CD4-positive, CD25-positive, alpha-beta regulatory T cell (primary cell): ENCODE data around the gene MCU. TPM values are rescaled to one million over a fixed set of nuclear protein-coding genes. Genes with fewer than 3 reads are reported as not detected.
"Not testable (repeated sequence)": the region's sequence is repeated elsewhere in the genome, so short reads cannot be mapped to it uniquely, and the experiment has no call there.

ENCODE experiments used
- ATAC-seq, 2 donors: fragments of 150-1000 bp; cut with Tn5 transposase; one replicate each; pipeline ENCODE4 v1.10.0; 2021; ENCODE audit warnings: low read depth in 2 of 2, moderate number of reproducible peaks in 2 of 2, moderate library complexity in 1 of 2
- DNase-seq, 3 donors: peaks; one replicate each; pipeline versions ENCODE4 v3.0.0 to v3.0.0-alpha.2; 2012 to 2022; ENCODE audit warnings: mixed read lengths in 1 of 3
- H3K27ac ChIP-seq: one replicate; pipeline ENCODE4 v1.7.0; 2013; ENCODE audit warnings: mild to moderate bottlenecking, low read length; ENCODE audit not compliant: insufficient read depth, poor library complexity, severe bottlenecking
- H3K27me3 ChIP-seq: one replicate; pipeline ENCODE4 v1.7.0; 2013; ENCODE audit warnings: low read length; ENCODE audit not compliant: control insufficient read depth, insufficient read depth
- H3K36me3 ChIP-seq: one replicate; pipeline ENCODE4 v1.7.0; 2013; ENCODE audit warnings: mild to moderate bottlenecking, low read length, moderate library complexity; ENCODE audit not compliant: control insufficient read depth, insufficient read depth
- H3K4me1 ChIP-seq: 2 replicates; pipeline ENCODE4 v1.7.0; 2013; ENCODE audit warnings: mild to moderate bottlenecking, low read length; ENCODE audit not compliant: insufficient read depth, control insufficient read depth, poor library complexity, severe bottlenecking
- H3K4me3 ChIP-seq: one replicate; pipeline ENCODE4 v1.7.0; 2013; ENCODE audit warnings: low read depth, mild to moderate bottlenecking, low read length, moderate library complexity
- H3K9me3 ChIP-seq, 2 experiments: 1 replicate in 1 of 2; 2 replicates in 1 of 2; pipeline ENCODE4 v1.7.0; 2013; ENCODE audit warnings: low read length in 2 of 2, mild to moderate bottlenecking in 1 of 2, moderate library complexity in 1 of 2; ENCODE audit not compliant: control insufficient read depth in 2 of 2
- H3K27ac Mint-ChIP-seq, 3 donors: one replicate each; pipeline ENCODE4 v1.8.0; 2020 to 2022; ENCODE audit warnings: mild to moderate bottlenecking in 3 of 3, mixed read lengths in 3 of 3, moderate library complexity in 2 of 3
- H3K27me3 Mint-ChIP-seq: one replicate; pipeline ENCODE4 v1.8.0; 2022; ENCODE audit warnings: mild to moderate bottlenecking, mixed read lengths
- H3K36me3 Mint-ChIP-seq: one replicate; pipeline ENCODE4 v1.8.0; 2020; ENCODE audit warnings: mixed read lengths
- H3K4me1 Mint-ChIP-seq, 4 donors: one replicate each; pipeline ENCODE4 v1.8.0; 2020 to 2022; ENCODE audit warnings: mixed read lengths in 4 of 4, mild to moderate bottlenecking in 1 of 4
- H3K4me3 Mint-ChIP-seq, 4 donors: one replicate each; pipeline ENCODE4 v1.8.0; 2020 to 2022; ENCODE audit warnings: mild to moderate bottlenecking in 4 of 4, mixed read lengths in 4 of 4, moderate library complexity in 3 of 4
- H3K9me3 Mint-ChIP-seq, 7 donors: one replicate each; pipeline ENCODE4 v1.8.0; 2020 to 2022; ENCODE audit warnings: mixed read lengths in 7 of 7, mild to moderate bottlenecking in 3 of 7, moderate library complexity in 2 of 7
- polyA plus RNA-seq, 4 donors: library from polyadenylated mRNA; unstranded; fragments of 300-500 nt; fragmentation: Illumina TruSeq; gene quantifications; one replicate each; pipeline ENCODE4 v1.2.3, GENCODE V29; 2021
- total RNA-seq: library from RNA; stranded (reverse); gene quantifications from one replicate; pipeline ENCODE4 v1.2.3, GENCODE V29; 2022

The MCU gene
- total and polyA plus RNA-seq, 5 donors from 2014 or later = 9.0 to 15.6 (median 11.9) TPM

DNA sequence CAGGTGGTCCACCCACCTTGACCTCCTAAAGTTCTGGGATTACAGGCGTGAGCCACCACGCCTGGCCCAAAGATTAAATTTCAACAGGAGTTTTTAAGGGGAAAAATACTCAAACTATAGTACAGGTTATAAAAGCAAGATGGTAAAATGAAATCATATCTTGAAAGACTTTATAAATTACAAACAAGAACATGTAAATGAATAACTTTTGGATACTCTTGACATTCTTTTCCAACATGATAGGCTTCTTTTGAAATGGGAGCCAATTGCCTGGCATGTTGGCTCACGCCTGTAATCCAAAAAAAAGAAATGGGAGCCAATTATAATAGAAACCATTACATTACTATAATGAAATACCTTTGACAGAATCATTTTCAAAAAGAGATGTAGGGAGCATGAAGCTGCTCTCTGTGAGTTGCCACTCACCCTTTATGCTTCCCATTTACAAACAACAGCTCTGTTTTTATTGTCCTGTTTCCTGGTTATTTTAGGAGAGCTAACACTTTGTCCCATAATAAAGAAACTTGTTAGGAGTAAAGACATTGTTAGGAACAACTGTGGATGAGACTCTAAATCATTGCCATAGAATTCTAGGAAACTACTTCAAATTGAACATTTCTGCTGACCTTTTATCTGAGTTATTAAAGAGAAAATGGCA, 24.6 kb upstream of the MCU start:
- H3K4me1 Mint-ChIP-seq = peaks cover 0 to 3% (median under 1%) of the 10 kb centered on the region in 4 donors
- Histone ChIP-seq H3K27ac (no peak overlapping the region), H3K4me1 (no peaks in the 10 kb centered on the region), H3K36me3 (no peaks in the 10 kb centered on the region), H3K27me3 (peaks cover 2% of the 10 kb centered on the region), H3K4me3 (no peak overlapping the region), H3K9me3 (no peaks in the 10 kb centered on the region)
- no peaks in the 10 kb centered on the region for H3K36me3 Mint-ChIP-seq
- ATAC-seq = no peak
- DNase-seq = no peak
- no peak overlapping the region for H3K4me3 Mint-ChIP-seq
- H3K27me3 Mint-ChIP-seq = peaks cover 40% of the 10 kb centered on the region
- no peak overlapping the region for H3K27ac Mint-ChIP-seq
- H3K9me3 Mint-ChIP-seq = peaks cover 0 to 2% (median 0%) of the 10 kb centered on the region in 7 donors

- Histone ChIP-seq H3K4me3 (no peak overlapping the region), H3K27me3 (peaks cover 3% of the 10 kb centered on the region), H3K4me1 (no peaks in the 10 kb centered on the region), H3K36me3 (no peaks in the 10 kb centered on the region), H3K9me3 (no peaks in the 10 kb centered on the region), H3K27ac (no peak overlapping the region)
- DNase-seq (no peak), ATAC-seq (no peak)
- Mint-ChIP-seq H3K27me3 (peaks cover 27% of the 10 kb centered on the region), H3K36me3 (no peaks in the 10 kb centered on the region), H3K4me3 (no peak overlapping the region), H3K4me1 (peaks cover 0 to 6% (median 4%) of the 10 kb centered on the region in 4 donors), H3K9me3 (no peaks in the 10 kb centered on the region), H3K27ac (no peak overlapping the region)
Measured at GRCh38 chr10:72673280-72673679, 18.7 kb upstream of the MCU start.

- not testable (repeated sequence) for H3K9me3 Mint-ChIP-seq, H3K36me3 Mint-ChIP-seq, H3K4me3 ChIP-seq, H3K27me3 ChIP-seq, H3K4me3 Mint-ChIP-seq, ATAC-seq, DNase-seq, H3K4me1 ChIP-seq, H3K36me3 ChIP-seq, H3K27ac ChIP-seq, H3K9me3 ChIP-seq, H3K4me1 Mint-ChIP-seq
- peaks cover 25% of the 10 kb centered on the region for H3K27me3 Mint-ChIP-seq
- peak overlapping the region in 1 of 3 donors; percentile 6 for H3K27ac Mint-ChIP-seq
Measured at GRCh38 chr10:72674174-72674573, 17.8 kb upstream of the MCU start.

- H3K27me3 Mint-ChIP-seq = peaks cover 16% of the 10 kb centered on the region
- no peak for ATAC-seq
- H3K27ac ChIP-seq = no peak overlapping the region
Measured at GRCh38 chr10:72679838-72680241, 12.1 kb upstream of the MCU start.

GRCh38 chr10:72682638-72683037, 9.3 kb upstream of the MCU start:
- no peak overlapping the region for H3K4me3 ChIP-seq
- no peaks in the 10 kb centered on the region for H3K36me3 Mint-ChIP-seq
- no peaks in the 10 kb centered on the region for H3K9me3 ChIP-seq
- H3K4me3 Mint-ChIP-seq = no peak overlapping the region
- no peaks in the 10 kb centered on the region for H3K36me3 ChIP-seq
- H3K27me3 Mint-ChIP-seq = peaks cover 33% of the 10 kb centered on the region
- no peak overlapping the region for H3K27ac ChIP-seq
- no peaks in the 10 kb centered on the region for H3K4me1 Mint-ChIP-seq
- no peak overlapping the region for H3K27ac Mint-ChIP-seq
- no peak for ATAC-seq
- no peaks in the 10 kb centered on the region for H3K9me3 Mint-ChIP-seq
- H3K27me3 ChIP-seq = no peaks in the 10 kb centered on the region
- DNase-seq = no peak
- H3K4me1 ChIP-seq = no peaks in the 10 kb centered on the region

More at GRCh38 chr10:72679838-72680241, 12.1 kb upstream of the MCU start:
- Histone ChIP-seq H3K36me3 (no peaks in the 10 kb centered on the region), H3K9me3 (no peaks in the 10 kb centered on the region), H3K27me3 (no peaks in the 10 kb centered on the region), H3K4me3 (no peak overlapping the region), H3K4me1 (no peaks in the 10 kb centered on the region)
- H3K4me1 Mint-ChIP-seq = peaks cover 0 to 6% (median 2%) of the 10 kb centered on the region in 4 donors
- DNase-seq = no peak
- no peaks in the 10 kb centered on the region for H3K9me3 Mint-ChIP-seq
- H3K4me3 Mint-ChIP-seq = no peak overlapping the region
- no peaks in the 10 kb centered on the region for H3K36me3 Mint-ChIP-seq
- H3K27ac Mint-ChIP-seq = no peak overlapping the region

DNA sequence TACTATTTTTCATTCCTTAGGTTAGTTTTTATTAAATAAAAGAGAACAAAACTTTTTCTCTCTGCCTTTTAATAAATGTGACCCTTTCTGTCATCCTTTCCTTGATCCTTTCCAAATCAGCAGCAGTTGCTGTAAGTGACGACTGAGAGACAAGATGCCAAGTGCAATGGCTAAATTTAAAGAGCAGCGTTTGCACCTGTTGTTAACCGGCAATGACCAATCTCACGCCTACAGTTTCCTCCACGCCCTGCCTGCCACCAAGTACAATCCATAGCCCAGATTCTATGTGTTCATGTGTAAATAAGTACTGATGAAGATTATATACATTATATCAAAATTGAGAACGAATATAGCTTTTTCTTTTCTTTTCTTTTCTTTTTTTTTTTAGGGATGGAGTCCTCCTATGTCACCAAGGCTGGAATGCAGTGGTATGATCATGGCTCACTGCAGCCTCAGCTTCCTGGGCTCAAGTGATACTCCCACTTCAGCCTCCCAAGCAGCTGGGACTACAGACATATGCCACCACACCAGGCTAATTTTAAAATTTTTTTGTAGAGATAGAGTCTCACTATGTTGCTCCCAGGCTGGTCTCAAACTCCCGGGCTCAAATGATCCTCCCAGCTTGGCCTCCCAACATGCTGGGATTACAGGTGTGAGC, 6.5 kb upstream of the MCU start:
- peaks cover 2% of the 10 kb centered on the region for H3K27me3 ChIP-seq
- no peaks in the 10 kb centered on the region for H3K9me3 ChIP-seq
- H3K4me1 ChIP-seq = no peaks in the 10 kb centered on the region
- H3K27me3 Mint-ChIP-seq = peaks cover 37% of the 10 kb centered on the region
- H3K36me3 ChIP-seq = no peaks in the 10 kb centered on the region
- H3K27ac ChIP-seq = no peak overlapping the region
- H3K4me3 Mint-ChIP-seq = no peak overlapping the region
- H3K27ac Mint-ChIP-seq = no peak overlapping the region
- H3K9me3 Mint-ChIP-seq = no peaks in the 10 kb centered on the region
- no peaks in the 10 kb centered on the region for H3K36me3 Mint-ChIP-seq
- ATAC-seq (no peak), DNase-seq (no peak)
- H3K4me3 ChIP-seq = no peak overlapping the region
- H3K4me1 Mint-ChIP-seq = peaks cover 0 to 2% (median 0%) of the 10 kb centered on the region in 4 donors

DNA sequence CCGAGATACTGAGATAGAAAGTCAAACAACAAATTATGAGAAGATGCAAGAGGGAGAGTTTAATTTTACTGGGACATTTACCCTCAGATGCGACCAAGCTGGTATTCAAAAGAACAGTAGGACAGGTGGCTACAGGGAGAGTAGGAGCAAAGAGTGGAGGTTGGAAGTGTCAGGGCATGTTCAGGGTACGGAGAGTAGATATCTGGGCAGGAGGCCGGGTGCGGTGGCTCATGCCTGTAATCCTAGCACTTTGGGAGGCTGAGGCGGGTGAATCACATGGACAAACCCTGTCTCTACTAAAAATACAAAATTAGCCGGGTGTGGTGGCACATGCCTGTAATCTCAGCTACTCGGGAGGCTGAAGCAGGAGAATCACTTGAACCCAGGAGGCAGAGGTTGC, 5.5 kb upstream of the MCU start:
- ATAC-seq, H3K4me3 ChIP-seq, H3K27ac ChIP-seq, H3K9me3 ChIP-seq, H3K9me3 Mint-ChIP-seq, H3K4me3 Mint-ChIP-seq, H3K27me3 ChIP-seq, H3K4me1 Mint-ChIP-seq, H3K36me3 Mint-ChIP-seq, DNase-seq, H3K36me3 ChIP-seq, H3K4me1 ChIP-seq: not testable (repeated sequence)
- peaks cover 37% of the 10 kb centered on the region for H3K27me3 Mint-ChIP-seq
- peak overlapping the region in 1 of 3 donors; percentile 3 for H3K27ac Mint-ChIP-seq

- Histone ChIP-seq H3K9me3 (no peaks in the 10 kb centered on the region), H3K36me3 (no peaks in the 10 kb centered on the region), H3K4me1 (peaks cover 4% of the 10 kb centered on the region), H3K4me3 (no peak overlapping the region), H3K27ac (no peak overlapping the region), H3K27me3 (peaks cover 2% of the 10 kb centered on the region)
- Mint-ChIP-seq H3K4me1 (peaks cover 4 to 9% (median 7%) of the 10 kb centered on the region in 4 donors), H3K9me3 (no peaks in the 10 kb centered on the region), H3K4me3 (no peak overlapping the region), H3K27me3 (peaks cover 32% of the 10 kb centered on the region), H3K27ac (no peak overlapping the region), H3K36me3 (no peaks in the 10 kb centered on the region)
- DNase-seq (no peak), ATAC-seq (no peak)
Measured at GRCh38 chr10:72687035-72687434, 4.9 kb upstream of the MCU start.
